NCI-H510A treated with DMSO at 0.1 percent for 48 hours (cell line): Measurements from ENCODE around the gene FURIN.
"Not testable (repeated sequence)": the region's sequence is repeated elsewhere in the genome, so short reads cannot be mapped to it uniquely, and the experiment has no call there.

Experiments used
- DNase-seq: peaks from one replicate; lab custom pipeline; 2025; lab: John Stamatoyannopoulos, UW

The FURIN gene

GRCh38 chr15:90870354-90871138 lies 2.2 kb downstream of the FURIN start:
- peak; percentile 47 for DNase-seq

- DNase-seq = peak; percentile 47
Observed at GRCh38 chr15:90871139-90871715, 2.8 kb downstream of the FURIN start.

- peak; percentile 14 for DNase-seq
Observed at GRCh38 chr15:90871716-90872485, 3.5 kb downstream of the FURIN start.

- no peak for DNase-seq
Observed at GRCh38 chr15:90872486-90873184, 4.2 kb downstream of the FURIN start.

GRCh38 chr15:90873488-90873997 lies 5.2 kb downstream of the FURIN start:
- DNase-seq = no peak

GRCh38 chr15:90873998-90874605 lies 5.7 kb downstream of the FURIN start:
- peak; percentile 90 for DNase-seq

GRCh38 chr15:90874986-90875385 lies 6.6 kb downstream of the FURIN start:
- DNase-seq = not testable (repeated sequence)

- DNase-seq = no peak
Observed at GRCh38 chr15:90875549-90875981, 7.2 kb downstream of the FURIN start.

- DNase-seq = no peak
Observed at GRCh38 chr15:90876046-90876445, 7.7 kb downstream of the FURIN start.

GRCh38 chr15:90876512-90877170 lies 8.3 kb downstream of the FURIN start:
- no peak for DNase-seq

GRCh38 chr15:90877315-90877714 lies 8.9 kb downstream of the FURIN start:
- no peak for DNase-seq

GRCh38 chr15:90877996-90878395 lies 9.6 kb downstream of the FURIN start:
- DNase-seq = no peak

GRCh38 chr15:90878660-90879059 lies 10.3 kb downstream of the FURIN start:
- no peak for DNase-seq

GRCh38 chr15:90879730-90880366 lies 11.5 kb downstream of the FURIN start:
- no peak for DNase-seq

- DNase-seq = no peak
Observed at GRCh38 chr15:90880381-90881145, 12.2 kb downstream of the FURIN start.

- no peak for DNase-seq
Observed at GRCh38 chr15:90881181-90881977, 13.0 kb downstream of the FURIN start.

GRCh38 chr15:90881978-90882721 lies 13.8 kb downstream of the FURIN start:
- DNase-seq = no peak
